Measurements from ENCODE around the gene PFDN4.

Gene PFDN4, protein sequence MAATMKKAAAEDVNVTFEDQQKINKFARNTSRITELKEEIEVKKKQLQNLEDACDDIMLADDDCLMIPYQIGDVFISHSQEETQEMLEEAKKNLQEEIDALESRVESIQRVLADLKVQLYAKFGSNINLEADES

DNA sequence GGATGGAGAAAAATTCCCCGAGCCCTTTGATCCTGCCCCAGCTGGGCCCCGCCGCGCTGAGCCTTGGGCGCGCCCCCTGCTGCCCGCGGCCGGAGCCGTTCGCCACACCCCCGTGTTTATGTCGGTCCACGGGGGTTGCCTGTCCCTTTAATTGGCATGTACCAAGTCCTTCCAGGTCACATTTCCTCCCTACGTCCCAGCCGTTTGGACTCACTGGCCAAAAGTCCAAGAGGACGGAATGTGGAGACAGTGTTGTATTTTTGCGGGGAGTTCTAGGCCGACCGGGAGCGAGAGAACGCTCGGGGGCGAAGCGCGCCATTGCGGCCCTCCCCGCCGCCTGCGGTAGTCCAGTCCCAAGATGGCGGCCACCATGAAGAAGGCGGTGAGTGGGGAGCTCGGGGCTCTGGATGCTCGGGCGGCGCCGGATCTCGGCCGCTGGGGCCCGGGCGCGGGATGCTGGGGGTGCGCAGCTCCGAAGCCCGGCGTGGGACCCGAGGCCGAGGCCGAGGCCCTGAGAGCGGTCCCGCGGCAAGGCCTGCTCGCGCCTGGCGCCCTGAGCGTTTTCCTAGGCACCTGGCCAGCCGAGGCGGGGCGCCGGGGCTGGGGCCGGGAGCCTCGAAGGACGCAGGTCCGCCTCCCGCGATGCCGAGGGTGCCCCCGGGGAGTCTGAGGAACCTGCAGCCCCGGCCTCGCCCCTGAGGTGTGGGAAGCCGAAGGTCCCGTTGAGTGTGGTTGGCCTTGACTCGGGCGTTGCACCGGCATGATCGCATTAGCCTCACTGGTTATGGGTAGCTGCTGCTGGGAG, at the start of gene PFDN4:
TSS of gene PFDN4 (plus strand) at position 345 of the 805 bp plus-strand sequence. CDS start at position 359, 14 bp downstream.
- peak within 1 kb of the TSS; percentile 98 for H3K4me3 ChIP-seq (ENCODE audit: low read length)
- H3K27me3 ChIP-seq (ENCODE audit: insufficient read depth, low read length) = no peaks in the 10 kb centered on the region
- peaks cover 6% of the 10 kb centered on the region; the same call in 1 of the 2 replicates for H3K4me1 ChIP-seq (ENCODE audit: insufficient read depth, low read length)
- peak within 1 kb of the TSS; percentile 77 for H3K27ac ChIP-seq (ENCODE audit: low read length)
- no peaks in the 10 kb centered on the region for H3K9me3 ChIP-seq (ENCODE audit: insufficient read depth, low read depth, low read length)
- peak within 1 kb of the TSS; percentile 97 for H3K9ac ChIP-seq (ENCODE audit: low read depth, low read length)
- H3K36me3 ChIP-seq (ENCODE audit: insufficient read depth, low read depth, low read length) = peaks cover 18% of the 10 kb centered on the region

DNA sequence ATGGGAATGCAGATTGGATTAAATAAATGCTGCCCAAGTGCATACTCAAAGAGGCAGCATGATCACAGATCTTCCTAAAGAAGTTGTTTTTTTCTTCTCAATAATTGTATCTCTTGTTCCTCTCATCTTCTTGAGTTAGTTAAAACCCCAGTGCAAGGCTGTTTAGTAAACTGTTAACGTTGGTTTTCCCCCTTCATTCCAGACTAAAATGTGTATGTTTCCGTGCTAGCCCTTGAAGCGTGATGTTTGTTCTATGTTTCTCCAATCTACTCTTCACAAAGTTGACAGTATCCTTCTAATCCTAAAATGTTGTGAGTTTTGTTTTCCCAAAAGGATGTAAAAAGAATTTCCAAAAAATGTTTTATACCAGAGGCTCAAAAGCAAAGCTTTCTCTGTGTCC, 49.7 kb upstream of the PFDN4 start:
- no peaks in the 10 kb centered on the region for H3K27me3 ChIP-seq (ENCODE audit: insufficient read depth, low read length)
- no peak overlapping the region for H3K4me3 ChIP-seq (ENCODE audit: low read length)
- H3K9me3 ChIP-seq (ENCODE audit: insufficient read depth, low read depth, low read length) = no peaks in the 10 kb centered on the region
- no peaks in the 10 kb centered on the region for H3K36me3 ChIP-seq (ENCODE audit: insufficient read depth, low read depth, low read length)
- no peak overlapping the region for H3K9ac ChIP-seq (ENCODE audit: low read depth, low read length)
- H3K27ac ChIP-seq (ENCODE audit: low read length) = no peak overlapping the region
- no peaks in the 10 kb centered on the region for H3K4me1 ChIP-seq (ENCODE audit: insufficient read depth, low read length)

DNA sequence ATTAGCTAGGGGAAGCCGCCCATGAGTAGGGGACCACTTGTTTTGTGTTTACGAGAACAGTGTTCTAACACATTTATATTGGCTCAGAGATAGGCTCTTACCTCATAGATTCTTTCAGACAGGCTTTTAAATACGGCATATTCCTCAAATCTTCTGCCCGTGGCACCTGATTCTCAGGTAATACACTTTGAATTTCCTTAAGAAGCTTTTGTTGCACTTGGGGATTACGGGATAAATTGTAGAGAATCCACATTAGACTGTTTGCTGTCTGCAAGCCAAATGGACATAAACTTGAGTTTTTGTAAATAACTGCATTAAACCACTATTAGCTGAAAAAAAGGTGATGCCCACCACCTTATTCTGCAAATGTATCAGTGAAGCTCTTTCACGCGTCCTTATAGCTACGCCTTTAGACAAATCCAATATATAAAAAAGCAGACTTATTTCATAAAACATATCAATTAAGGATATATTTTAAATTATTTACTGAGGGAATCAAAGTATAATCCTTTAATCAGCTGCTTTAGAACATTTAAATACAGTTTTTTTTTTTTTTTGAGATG, 49.0 kb upstream of the PFDN4 start:
- no peaks in the 10 kb centered on the region for H3K9me3 ChIP-seq (ENCODE audit: insufficient read depth, low read depth, low read length)
- H3K36me3 ChIP-seq (ENCODE audit: insufficient read depth, low read depth, low read length) = no peaks in the 10 kb centered on the region
- H3K27me3 ChIP-seq (ENCODE audit: insufficient read depth, low read length) = no peaks in the 10 kb centered on the region
- no peak overlapping the region for H3K4me3 ChIP-seq (ENCODE audit: low read length)
- no peaks in the 10 kb centered on the region for H3K4me1 ChIP-seq (ENCODE audit: insufficient read depth, low read length)
- no peak overlapping the region for H3K9ac ChIP-seq (ENCODE audit: low read depth, low read length)
- H3K27ac ChIP-seq (ENCODE audit: low read length) = no peak overlapping the region

DNA sequence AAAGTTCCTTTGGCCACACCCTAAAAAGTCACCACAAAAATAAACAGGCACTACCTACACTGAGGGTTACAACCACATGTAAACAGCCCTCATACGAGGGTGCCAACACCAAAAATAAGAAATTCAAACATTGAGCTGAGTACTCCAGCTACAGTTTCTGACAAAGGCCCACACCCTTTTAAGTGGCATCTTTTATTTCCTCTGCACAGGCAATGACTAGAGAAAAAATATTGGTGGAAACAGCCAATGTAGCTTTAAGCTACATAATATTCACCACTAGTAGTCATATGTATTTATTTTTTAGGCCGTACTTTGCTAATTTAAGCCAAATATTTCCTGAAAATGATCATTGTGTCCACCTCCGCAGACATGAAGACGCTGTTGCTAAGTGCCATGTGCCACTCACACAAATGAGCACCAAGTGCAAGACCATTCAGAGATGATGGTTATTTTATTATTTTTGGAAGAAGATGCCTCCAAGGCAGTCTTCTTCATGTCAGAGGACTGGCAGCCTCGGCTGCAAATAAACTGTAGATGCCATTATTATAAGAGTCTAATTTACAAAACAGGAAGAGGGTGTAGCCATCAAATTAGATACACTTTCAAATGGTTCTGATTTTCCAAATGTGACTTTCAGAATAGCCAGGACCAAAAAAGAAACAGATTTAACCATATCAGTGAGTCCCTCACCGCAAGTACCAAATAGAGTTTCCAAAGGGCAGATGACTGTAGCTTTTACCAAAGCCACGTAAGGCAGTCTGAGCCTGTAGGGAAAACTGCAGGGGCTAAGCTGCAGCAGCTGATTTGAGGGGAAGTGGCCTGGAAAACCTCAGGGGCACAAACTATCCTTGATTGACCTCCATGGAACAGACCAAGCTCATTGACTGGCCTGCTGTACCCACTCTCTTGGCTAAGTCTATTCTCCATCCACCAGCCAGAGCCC, 47.6 kb upstream of the PFDN4 start:
- Histone ChIP-seq H3K27me3 (ENCODE audit: insufficient read depth, low read length) (no peaks in the 10 kb centered on the region), H3K36me3 (ENCODE audit: insufficient read depth, low read depth, low read length) (no peaks in the 10 kb centered on the region), H3K9ac (ENCODE audit: low read depth, low read length) (no peak overlapping the region), H3K4me3 (ENCODE audit: low read length) (no peak overlapping the region), H3K27ac (ENCODE audit: low read length) (no peak overlapping the region), H3K9me3 (ENCODE audit: insufficient read depth, low read depth, low read length) (no peaks in the 10 kb centered on the region), H3K4me1 (ENCODE audit: insufficient read depth, low read length) (no peaks in the 10 kb centered on the region)

DNA sequence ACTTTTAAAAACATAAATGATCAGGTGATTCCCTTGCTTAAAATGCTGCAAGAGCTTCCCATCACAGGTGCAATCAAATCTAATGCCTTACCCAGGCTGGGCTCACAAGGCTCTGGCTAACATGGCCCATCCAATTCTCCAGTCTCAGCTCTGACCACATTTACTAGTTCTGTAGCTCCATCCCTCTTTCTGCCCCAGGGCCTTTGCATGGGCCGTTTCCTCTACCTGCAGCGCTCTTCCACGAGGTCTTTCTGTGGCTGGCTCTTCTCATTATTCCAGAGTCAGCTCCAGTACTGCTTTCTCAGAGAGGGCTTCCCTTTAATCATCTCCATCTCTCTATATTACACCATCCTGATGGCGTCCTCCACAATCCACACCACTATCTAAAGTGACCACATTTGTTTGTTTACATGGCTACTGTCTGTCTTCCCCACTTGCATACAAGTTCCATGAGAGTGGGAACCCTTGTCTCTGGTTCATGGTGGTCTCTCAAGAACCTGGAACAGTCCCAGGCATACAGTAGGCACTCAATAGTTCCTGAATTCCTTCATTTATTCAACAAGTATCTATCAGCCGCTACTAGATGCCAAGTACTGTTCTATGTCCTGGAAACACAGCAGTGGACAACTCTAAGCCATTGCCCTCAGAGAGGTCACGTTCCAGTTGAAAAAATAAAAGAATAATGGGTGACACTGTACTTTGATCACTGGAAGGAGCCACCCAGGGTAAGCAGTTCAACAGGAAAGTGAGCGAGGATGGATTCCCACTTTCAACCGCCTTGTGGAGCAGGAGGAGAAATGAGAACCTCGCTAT, 46.7 kb upstream of the PFDN4 start:
- Histone ChIP-seq H3K9ac (ENCODE audit: low read depth, low read length) (no peak overlapping the region), H3K9me3 (ENCODE audit: insufficient read depth, low read depth, low read length) (no peaks in the 10 kb centered on the region), H3K27me3 (ENCODE audit: insufficient read depth, low read length) (no peaks in the 10 kb centered on the region), H3K27ac (ENCODE audit: low read length) (no peak overlapping the region), H3K4me3 (ENCODE audit: low read length) (no peak overlapping the region), H3K4me1 (ENCODE audit: insufficient read depth, low read length) (no peaks in the 10 kb centered on the region), H3K36me3 (ENCODE audit: insufficient read depth, low read depth, low read length) (no peaks in the 10 kb centered on the region)

DNA sequence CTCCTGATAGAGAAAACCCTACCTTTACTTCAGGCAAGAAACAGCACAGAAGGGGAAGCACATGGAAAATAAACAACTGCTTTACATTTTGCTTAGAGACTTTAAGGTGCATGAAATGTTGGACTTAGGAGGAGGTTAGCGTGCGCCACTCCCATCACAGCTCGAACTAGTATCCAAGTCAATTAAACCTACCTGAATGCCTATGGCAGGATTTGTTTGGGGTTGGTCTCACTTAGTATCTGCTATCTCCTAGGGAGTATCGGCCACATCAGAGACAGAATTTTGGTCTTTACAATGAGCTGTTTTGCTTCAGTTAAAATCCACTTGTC, 46.1 kb upstream of the PFDN4 start:
- Histone ChIP-seq H3K27ac (ENCODE audit: low read length) (no peak overlapping the region), H3K9ac (ENCODE audit: low read depth, low read length) (no peak overlapping the region), H3K4me1 (ENCODE audit: insufficient read depth, low read length) (no peaks in the 10 kb centered on the region), H3K4me3 (ENCODE audit: low read length) (no peak overlapping the region), H3K36me3 (ENCODE audit: insufficient read depth, low read depth, low read length) (no peaks in the 10 kb centered on the region), H3K27me3 (ENCODE audit: insufficient read depth, low read length) (no peaks in the 10 kb centered on the region), H3K9me3 (ENCODE audit: insufficient read depth, low read depth, low read length) (no peaks in the 10 kb centered on the region)

DNA sequence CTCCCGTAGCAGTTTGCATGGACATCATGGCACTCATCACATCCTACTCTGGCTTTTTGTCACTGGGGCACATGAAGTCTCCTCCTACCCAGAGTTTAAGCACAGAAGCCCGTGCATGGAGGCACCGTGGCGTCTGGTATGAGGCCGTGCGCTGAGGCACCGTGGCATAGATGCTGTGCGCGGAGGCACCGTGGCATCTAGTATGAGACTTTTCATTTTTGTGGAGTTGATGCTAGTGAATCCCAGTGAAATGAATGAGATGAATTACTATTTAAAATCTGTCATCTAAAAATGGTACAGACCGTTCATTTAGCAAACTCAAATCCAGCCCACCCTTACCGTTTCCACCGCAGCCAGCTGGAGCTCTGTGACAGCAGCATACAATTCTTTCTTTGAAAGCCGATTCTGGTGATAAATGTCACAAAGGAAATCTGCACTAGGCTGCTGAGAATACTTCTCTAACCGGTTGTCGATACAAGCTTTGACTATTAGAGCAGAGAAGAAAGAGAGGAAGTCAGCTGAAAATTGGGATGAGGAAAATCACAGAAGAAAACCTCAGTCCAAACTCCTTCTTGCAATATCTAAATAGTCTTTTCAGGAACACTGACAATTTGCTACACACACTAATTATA, 45.4 kb upstream of the PFDN4 start:
- Histone ChIP-seq H3K27me3 (ENCODE audit: insufficient read depth, low read length) (no peaks in the 10 kb centered on the region), H3K9me3 (ENCODE audit: insufficient read depth, low read depth, low read length) (no peaks in the 10 kb centered on the region), H3K4me3 (ENCODE audit: low read length) (no peak overlapping the region), H3K9ac (ENCODE audit: low read depth, low read length) (no peak overlapping the region), H3K36me3 (ENCODE audit: insufficient read depth, low read depth, low read length) (no peaks in the 10 kb centered on the region), H3K4me1 (ENCODE audit: insufficient read depth, low read length) (no peaks in the 10 kb centered on the region), H3K27ac (ENCODE audit: low read length) (no peak overlapping the region)

DNA sequence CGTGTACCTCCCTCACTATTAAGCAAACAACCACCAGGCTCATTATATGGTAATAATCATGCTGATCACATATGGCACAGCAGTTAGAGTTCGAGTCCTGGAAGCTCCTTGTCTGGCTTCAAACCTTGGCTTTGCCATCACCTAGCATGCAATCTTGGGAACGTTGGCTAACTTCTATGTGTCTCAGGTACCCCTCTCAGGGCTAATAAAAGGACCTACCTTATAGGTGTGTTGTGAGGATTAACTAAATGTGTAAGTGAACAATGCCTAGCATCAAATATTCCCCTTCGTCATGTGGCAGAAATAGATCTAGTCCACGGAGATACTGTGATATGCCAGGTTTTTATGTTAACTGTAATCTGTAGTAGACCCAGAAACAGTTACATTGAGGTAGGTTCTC, 44.5 kb upstream of the PFDN4 start:
- Histone ChIP-seq H3K9me3 (ENCODE audit: insufficient read depth, low read depth, low read length) (no peaks in the 10 kb centered on the region), H3K27ac (ENCODE audit: low read length) (no peak overlapping the region), H3K27me3 (ENCODE audit: insufficient read depth, low read length) (no peaks in the 10 kb centered on the region), H3K4me1 (ENCODE audit: insufficient read depth, low read length) (no peaks in the 10 kb centered on the region), H3K4me3 (ENCODE audit: low read length) (no peak overlapping the region), H3K9ac (ENCODE audit: low read depth, low read length) (no peak overlapping the region), H3K36me3 (ENCODE audit: insufficient read depth, low read depth, low read length) (no peaks in the 10 kb centered on the region)

DNA sequence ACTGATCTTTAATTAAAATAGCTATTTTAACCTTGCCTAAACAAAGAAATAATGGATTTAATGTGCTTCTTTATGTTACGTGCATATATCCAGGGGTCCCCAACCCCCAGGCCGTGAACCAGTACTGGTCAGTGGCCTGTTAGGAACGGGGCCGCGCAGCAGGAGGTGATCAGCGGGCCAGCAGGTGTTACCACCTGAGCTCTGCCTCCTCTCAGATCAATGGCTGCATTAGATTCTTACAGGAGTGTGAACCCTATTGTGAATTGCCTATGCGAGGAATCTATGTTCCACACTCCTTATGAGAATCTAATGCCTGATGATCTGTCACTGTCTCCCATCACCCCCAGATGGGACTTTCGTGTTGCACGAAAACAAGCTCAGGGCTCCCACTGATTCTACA, 42.9 kb upstream of the PFDN4 start:
- no peaks in the 10 kb centered on the region for H3K9me3 ChIP-seq (ENCODE audit: insufficient read depth, low read depth, low read length)
- no peaks in the 10 kb centered on the region for H3K4me1 ChIP-seq (ENCODE audit: insufficient read depth, low read length)
- H3K27me3 ChIP-seq (ENCODE audit: insufficient read depth, low read length) = peaks cover 13% of the 10 kb centered on the region
- H3K27ac ChIP-seq (ENCODE audit: low read length) = no peak overlapping the region
- H3K9ac ChIP-seq (ENCODE audit: low read depth, low read length) = no peak overlapping the region
- H3K36me3 ChIP-seq (ENCODE audit: insufficient read depth, low read depth, low read length) = no peaks in the 10 kb centered on the region
- no peak overlapping the region for H3K4me3 ChIP-seq (ENCODE audit: low read length)

DNA sequence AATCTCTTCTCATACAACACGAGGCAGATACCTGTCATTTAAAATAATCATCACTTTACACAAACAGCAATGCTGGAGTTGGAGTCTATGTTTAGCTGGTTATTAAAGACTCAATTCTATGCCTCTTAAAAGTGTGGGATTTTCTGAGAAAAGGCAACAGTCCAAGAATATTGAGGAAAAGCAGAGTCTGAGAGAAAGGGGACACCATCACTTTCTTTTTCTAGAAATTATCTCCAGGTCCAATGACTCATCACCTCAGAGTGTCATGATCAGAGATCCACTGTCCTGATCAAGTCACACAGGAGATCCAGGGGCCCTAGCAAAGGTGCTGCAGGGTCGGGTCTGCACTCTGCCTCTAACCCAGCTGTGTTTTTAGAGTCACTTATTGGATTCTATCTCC, 42.1 kb upstream of the PFDN4 start:
- peaks cover 21% of the 10 kb centered on the region for H3K27me3 ChIP-seq (ENCODE audit: insufficient read depth, low read length)

More for the DNA sequence above, 42.1 kb upstream of the PFDN4 start:
- Histone ChIP-seq H3K36me3 (ENCODE audit: insufficient read depth, low read depth, low read length) (no peaks in the 10 kb centered on the region), H3K4me3 (ENCODE audit: low read length) (no peak overlapping the region), H3K9me3 (ENCODE audit: insufficient read depth, low read depth, low read length) (no peaks in the 10 kb centered on the region), H3K9ac (ENCODE audit: low read depth, low read length) (no peak overlapping the region), H3K4me1 (ENCODE audit: insufficient read depth, low read length) (no peaks in the 10 kb centered on the region), H3K27ac (ENCODE audit: low read length) (no peak overlapping the region)

Data from iPS-20b (cell line).